A673 (cell line): ENCODE results near the gene UBA52. TPM values are rescaled to one million over a fixed set of nuclear protein-coding genes. Genes with fewer than 3 reads are reported as not detected.

Source experiments
- BruUV-seq: library from RNA; stranded (reverse); fragments of 400-500 nt; replicated peaks from 2 replicates; lab custom pipeline; 2021; lab: Mats Ljungman, UMichigan
- CTCF ChIA-PET: fragments of 300-600 bp; sonication (Branson Sonifier 250); formaldehyde crosslinking; loops from one replicate; lab custom pipeline; 2022; ENCODE audit warnings: antibody characterized with exemption; lab: Charles Lee
- POLR2A ChIA-PET: fragments of 300-600 bp; sonication (Branson Sonifier 250); formaldehyde crosslinking; loops from one replicate; lab custom pipeline; 2022; ENCODE audit warnings: antibody characterized with exemption; ENCODE audit not compliant: low non-redundant PET; lab: Charles Lee
- DNase-seq: peaks from one replicate; pipeline ENCODE4 v3.0.0-alpha.2; 2015; ENCODE audit warnings: low spot score
- H3K27ac ChIP-seq: fragments of 200-600 bp; sonication (generic); 2 replicates; pipeline ENCODE4 v1.5.1; 2016; ENCODE audit warnings: mixed run types, low read depth, mild to moderate bottlenecking, mixed read lengths, antibody characterized with exemption, low read length; ENCODE audit not compliant: poor library complexity, severe bottlenecking
- H3K27me3 ChIP-seq: fragments of 200-600 bp; sonication (generic); replicated peaks from 2 replicates; pipeline ENCODE4 v1.6.1; 2017; ENCODE audit warnings: mixed run types, low read depth, mild to moderate bottlenecking, mixed read lengths, antibody characterized with exemption, low read length; ENCODE audit not compliant: insufficient read depth, poor library complexity
- H3K36me3 ChIP-seq: fragments of 200-600 bp; sonication (generic); 2 replicates; pipeline ENCODE4 v1.6.1; 2016; ENCODE audit warnings: mixed run types, mild to moderate bottlenecking, mixed read lengths, antibody characterized with exemption, low read length; ENCODE audit not compliant: insufficient read depth, poor library complexity, severe bottlenecking
- H3K4me1 ChIP-seq: fragments of 200-600 bp; sonication (generic); 2 replicates; pipeline ENCODE4 v1.6.1; 2017; ENCODE audit warnings: mixed run types, mild to moderate bottlenecking, mixed read lengths, antibody characterized with exemption, low read length; ENCODE audit not compliant: insufficient read depth, poor library complexity, severe bottlenecking
- H3K4me3 ChIP-seq: fragments of 200-600 bp; sonication (generic); 2 replicates; pipeline ENCODE4 v1.5.1; 2016; ENCODE audit warnings: low read depth, mixed run types, mild to moderate bottlenecking, mixed read lengths, low read length; ENCODE audit not compliant: poor library complexity, severe bottlenecking
- H3K9me3 ChIP-seq: fragments of 200-600 bp; sonication (generic); 2 replicates; pipeline ENCODE4 v1.6.1; 2016; ENCODE audit warnings: mixed run types, low read depth, mild to moderate bottlenecking, mixed read lengths, antibody characterized with exemption, low read length; ENCODE audit not compliant: poor library complexity, severe bottlenecking
- EZH2 ChIP-seq: fragments of 200-600 bp; sonication (generic); IDR thresholded peaks from 2 replicates; pipeline ENCODE4 v1.6.1; 2017; ENCODE audit warnings: borderline replicate concordance, low read depth, mild to moderate bottlenecking, mixed read lengths, antibody characterized with exemption, low read length; ENCODE audit not compliant: poor library complexity, severe bottlenecking
- intact Hi-C: fragments of 100-400 bp; cut with micrococcal nuclease; formaldehyde crosslinking; loops from one replicate; pipeline ENCODE4 v1.10.0; 2022; ENCODE audit not compliant: unreplicated experiment
- total RNA-seq: library from RNA; stranded (reverse); gene quantifications from 2 replicates; pipeline ENCODE4 v1.2.3, GENCODE V29; 2021
- TF ChIP-seq, protein P1 (sequence below): fragments of 300-800, 200-600 bp; sonication (generic); conservative IDR thresholded peaks from 2 replicates; pipeline ENCODE4 v1.5.1; 2017; ENCODE audit warnings: low read depth, mild to moderate bottlenecking, antibody characterized with exemption, low read length, moderate library complexity, mixed read lengths

The UBA52 gene
- total RNA-seq, 1 experiment from 2014 or later, result 1,348 TPM

DNA sequence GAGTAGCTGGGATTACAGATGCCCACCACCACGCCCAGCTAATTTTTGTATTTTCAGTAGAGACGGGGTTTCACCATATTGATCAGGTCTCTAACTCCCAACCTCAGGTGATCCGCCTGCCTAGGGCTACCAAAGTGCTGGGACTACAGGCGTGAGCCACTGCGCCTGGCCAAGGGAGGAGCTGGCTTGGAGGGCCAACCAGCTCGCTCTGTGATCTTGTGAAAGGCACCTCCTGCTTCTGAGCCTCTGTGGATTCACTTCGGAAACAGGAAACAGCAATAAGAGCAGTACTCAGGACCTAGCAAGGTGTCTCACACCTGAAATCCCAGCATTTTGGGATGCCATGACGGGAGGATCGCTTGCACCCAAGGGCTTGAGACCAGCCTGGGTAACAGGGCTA, 47.8 kb upstream of the UBA52 start:
- intact Hi-C loops, result no loop called here
- Histone ChIP-seq H3K4me1 (peaks cover 4% of the 10 kb centered on the region), H3K4me3 (no peak overlapping the region), H3K9me3 (no peaks in the 10 kb centered on the region), H3K27me3 (no peaks in the 10 kb centered on the region), H3K36me3 (no peaks in the 10 kb centered on the region), H3K27ac (no peak overlapping the region)
- no peak for DNase-seq
- BruUV-seq, result no TSS peak
- no peak for TF ChIP-seq EZH2
- TF ChIP-seq, protein P1, sequence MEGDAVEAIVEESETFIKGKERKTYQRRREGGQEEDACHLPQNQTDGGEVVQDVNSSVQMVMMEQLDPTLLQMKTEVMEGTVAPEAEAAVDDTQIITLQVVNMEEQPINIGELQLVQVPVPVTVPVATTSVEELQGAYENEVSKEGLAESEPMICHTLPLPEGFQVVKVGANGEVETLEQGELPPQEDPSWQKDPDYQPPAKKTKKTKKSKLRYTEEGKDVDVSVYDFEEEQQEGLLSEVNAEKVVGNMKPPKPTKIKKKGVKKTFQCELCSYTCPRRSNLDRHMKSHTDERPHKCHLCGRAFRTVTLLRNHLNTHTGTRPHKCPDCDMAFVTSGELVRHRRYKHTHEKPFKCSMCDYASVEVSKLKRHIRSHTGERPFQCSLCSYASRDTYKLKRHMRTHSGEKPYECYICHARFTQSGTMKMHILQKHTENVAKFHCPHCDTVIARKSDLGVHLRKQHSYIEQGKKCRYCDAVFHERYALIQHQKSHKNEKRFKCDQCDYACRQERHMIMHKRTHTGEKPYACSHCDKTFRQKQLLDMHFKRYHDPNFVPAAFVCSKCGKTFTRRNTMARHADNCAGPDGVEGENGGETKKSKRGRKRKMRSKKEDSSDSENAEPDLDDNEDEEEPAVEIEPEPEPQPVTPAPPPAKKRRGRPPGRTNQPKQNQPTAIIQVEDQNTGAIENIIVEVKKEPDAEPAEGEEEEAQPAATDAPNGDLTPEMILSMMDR, result no peak
- POLR2A ChIA-PET, result no interaction called here
- CTCF ChIA-PET, result interaction anchor here (0.6 kb wide), 1 partner anchor 15 kb away, joined by 3 read pairs; no protein-coding TSS in a partner anchor

DNA sequence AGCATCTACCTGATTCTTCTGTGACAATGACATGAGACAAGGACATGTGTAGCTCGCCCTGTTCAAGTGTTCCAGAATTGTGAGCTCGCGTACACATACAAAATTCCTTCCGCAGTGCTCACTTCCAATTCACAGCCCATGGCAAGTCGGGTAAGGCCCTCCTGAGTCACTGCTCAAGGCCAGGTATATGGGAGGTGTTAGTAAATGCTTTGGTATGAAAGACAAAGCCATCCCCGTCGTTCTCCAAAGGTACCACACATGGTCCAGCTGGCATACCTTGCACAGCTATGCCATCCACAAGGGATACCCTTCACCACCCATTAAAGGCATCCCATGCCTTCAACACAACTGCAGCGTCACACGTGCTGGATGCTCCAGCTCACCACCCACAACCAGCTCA, 45.3 kb upstream of the UBA52 start:
- Histone ChIP-seq H3K4me1 (no peaks in the 10 kb centered on the region), H3K9me3 (no peaks in the 10 kb centered on the region), H3K27me3 (no peaks in the 10 kb centered on the region), H3K27ac (no peak overlapping the region), H3K36me3 (peaks cover 2% of the 10 kb centered on the region), H3K4me3 (no peak overlapping the region)
- ChIA-PET POLR2A (no interaction called here), CTCF (no interaction called here)
- TF ChIP-seq, protein P1, result no peak
- no peak for TF ChIP-seq EZH2
- no TSS peak for BruUV-seq
- intact Hi-C loops, result no loop called here
- no peak for DNase-seq

DNA sequence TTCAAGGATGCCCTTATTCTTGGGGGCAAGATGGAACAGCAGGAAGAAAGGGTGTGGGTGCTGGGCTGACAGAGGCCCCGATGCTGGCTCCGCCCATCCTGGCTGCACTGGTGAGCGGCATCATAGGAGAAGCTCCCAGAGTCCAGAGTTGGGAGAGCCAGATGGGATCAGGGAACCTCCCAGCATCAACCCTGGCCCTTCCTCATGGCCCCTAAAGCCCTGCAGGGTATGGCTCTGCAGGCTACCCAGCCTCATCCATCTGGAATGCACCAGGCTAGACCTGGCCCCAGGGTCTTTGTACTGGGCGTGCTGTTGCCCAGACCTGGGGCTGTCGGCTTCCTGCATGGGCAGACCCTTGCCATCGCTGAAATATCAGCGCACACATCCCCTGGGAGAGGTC, 41.9 kb upstream of the UBA52 start:
- peaks cover 14% of the 10 kb centered on the region for H3K36me3 ChIP-seq
- TF ChIP-seq, protein P1, result no peak
- TF ChIP-seq EZH2, result no peak
- no peaks in the 10 kb centered on the region for H3K27me3 ChIP-seq
- ChIA-PET POLR2A (no interaction called here), CTCF (no interaction called here)
- no TSS peak for BruUV-seq
- H3K27ac ChIP-seq, result no peak overlapping the region
- H3K4me1 ChIP-seq, result no peaks in the 10 kb centered on the region
- intact Hi-C loops, result no loop called here
- no peaks in the 10 kb centered on the region for H3K9me3 ChIP-seq
- no peak for DNase-seq
- no peak overlapping the region for H3K4me3 ChIP-seq
